ENCODE results near the gene PPM1M. TPM values are rescaled to one million over a fixed set of nuclear protein-coding genes. Genes with fewer than 3 reads are reported as not detected.

PPM1M gene
- total and polyA plus RNA-seq, 2 donors (not counting 1 experiment from before 2014, with no cell fraction given) = 19.7 to 37.8 TPM

DNA sequence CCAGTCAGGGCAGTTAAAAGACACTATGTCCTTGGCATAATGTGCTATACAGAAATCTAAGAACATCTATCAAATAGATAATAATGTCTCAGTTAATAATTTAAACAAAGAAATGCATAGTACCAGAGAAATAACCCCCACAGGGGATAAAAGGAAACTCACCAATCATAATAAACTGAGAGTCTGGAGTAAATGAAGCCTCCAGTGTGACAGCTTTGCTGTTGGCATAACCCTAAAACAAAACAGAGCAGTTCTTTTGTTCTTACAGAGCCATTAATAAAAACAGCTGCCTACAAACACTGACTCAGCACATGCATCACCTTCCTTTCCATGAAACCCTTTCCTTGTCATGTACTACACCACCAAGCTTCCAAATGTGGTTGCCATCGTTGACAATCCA is 13.5 kb downstream of the PPM1M start:
- peak in 1 of 2 donors; percentile 58 for DNase-seq (ENCODE audit: low read depth in 2 of 2)
- H4K20me1 ChIP-seq (ENCODE audit: control insufficient read depth, extremely low read depth, insufficient read depth, low read length) = peaks cover 2% of the 10 kb centered on the region
- no peak overlapping the region for H2AFZ ChIP-seq (ENCODE audit: low read length)
- peaks cover 30% of the 10 kb centered on the region for H3K36me3 ChIP-seq (ENCODE audit: control insufficient read depth, insufficient read depth, low read length)
- no peaks in the 10 kb centered on the region for H3K27me3 ChIP-seq (ENCODE audit: control insufficient read depth, insufficient read depth, low read length)
- no peak overlapping the region for H3K4me2 ChIP-seq (ENCODE audit: extremely low read depth, insufficient read depth, low read length)
- H3K79me2 ChIP-seq (ENCODE audit: control insufficient read depth, insufficient read depth, low read length) = peaks cover 11% of the 10 kb centered on the region
- no peaks in the 10 kb centered on the region for H3K9me3 ChIP-seq (ENCODE audit: control insufficient read depth, insufficient read depth, low read depth, low read length)
- no peak overlapping the region for H3K4me3 ChIP-seq (replicated peaks in 1 of 4; ENCODE audit: control extremely low read depth in 1 of 4, insufficient read depth in 1 of 4, low read depth in 3 of 4, low read length in 4 of 4)
- TF ChIP-seq, protein P1, sequence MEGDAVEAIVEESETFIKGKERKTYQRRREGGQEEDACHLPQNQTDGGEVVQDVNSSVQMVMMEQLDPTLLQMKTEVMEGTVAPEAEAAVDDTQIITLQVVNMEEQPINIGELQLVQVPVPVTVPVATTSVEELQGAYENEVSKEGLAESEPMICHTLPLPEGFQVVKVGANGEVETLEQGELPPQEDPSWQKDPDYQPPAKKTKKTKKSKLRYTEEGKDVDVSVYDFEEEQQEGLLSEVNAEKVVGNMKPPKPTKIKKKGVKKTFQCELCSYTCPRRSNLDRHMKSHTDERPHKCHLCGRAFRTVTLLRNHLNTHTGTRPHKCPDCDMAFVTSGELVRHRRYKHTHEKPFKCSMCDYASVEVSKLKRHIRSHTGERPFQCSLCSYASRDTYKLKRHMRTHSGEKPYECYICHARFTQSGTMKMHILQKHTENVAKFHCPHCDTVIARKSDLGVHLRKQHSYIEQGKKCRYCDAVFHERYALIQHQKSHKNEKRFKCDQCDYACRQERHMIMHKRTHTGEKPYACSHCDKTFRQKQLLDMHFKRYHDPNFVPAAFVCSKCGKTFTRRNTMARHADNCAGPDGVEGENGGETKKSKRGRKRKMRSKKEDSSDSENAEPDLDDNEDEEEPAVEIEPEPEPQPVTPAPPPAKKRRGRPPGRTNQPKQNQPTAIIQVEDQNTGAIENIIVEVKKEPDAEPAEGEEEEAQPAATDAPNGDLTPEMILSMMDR (conservative IDR thresholded peaks at IDR 0.05 in 1 of 2, IDR thresholded peaks at IDR 0.05 in 1 of 2; ENCODE audit: low read depth in 1 of 2, low read length in 2 of 2) = no peak
- no peak for TF ChIP-seq EZH2 (IDR thresholded peaks at IDR 0.05; ENCODE audit: low read length, missing control alignments)
- H3K4me1 ChIP-seq (ENCODE audit: control insufficient read depth, extremely low read depth, insufficient read depth, low read length) = no peaks in the 10 kb centered on the region
- H3K9ac ChIP-seq (ENCODE audit: insufficient read depth, low read length) = no peak overlapping the region
- no peak overlapping the region for H3K27ac ChIP-seq (ENCODE audit: insufficient read depth, low read length)

DNA sequence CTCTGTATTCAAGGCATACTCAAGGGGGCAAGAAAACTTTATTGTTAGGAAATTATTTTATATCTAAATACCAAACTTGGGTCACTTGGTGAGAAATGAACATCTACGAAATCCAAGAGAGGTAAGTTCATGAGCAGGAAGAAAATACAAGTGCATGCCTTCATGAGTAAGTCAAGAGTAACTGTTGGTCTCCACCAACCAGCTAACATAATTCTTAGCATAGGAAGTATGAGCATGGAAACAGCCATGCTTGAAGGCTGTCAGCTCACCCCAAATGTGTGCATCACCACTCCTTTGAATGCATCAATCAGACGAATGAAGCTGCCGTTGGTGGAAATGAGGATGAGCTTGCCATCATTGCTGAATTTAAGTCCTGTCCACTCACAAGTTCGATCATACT is 13.9 kb downstream of the PPM1M start:
- no peak for TF ChIP-seq EZH2 (IDR thresholded peaks at IDR 0.05; ENCODE audit: low read length, missing control alignments)
- TF ChIP-seq, protein P1 (conservative IDR thresholded peaks at IDR 0.05 in 1 of 2, IDR thresholded peaks at IDR 0.05 in 1 of 2; ENCODE audit: low read depth in 1 of 2, low read length in 2 of 2) = no peak
- Histone ChIP-seq H2AFZ (ENCODE audit: low read length) (no peak overlapping the region), H3K36me3 (ENCODE audit: control insufficient read depth, insufficient read depth, low read length) (peaks cover 30% of the 10 kb centered on the region), H3K9ac (ENCODE audit: insufficient read depth, low read length) (no peak overlapping the region), H3K4me3 (replicated peaks in 1 of 4; ENCODE audit: control extremely low read depth in 1 of 4, insufficient read depth in 1 of 4, low read depth in 3 of 4, low read length in 4 of 4) (no peak overlapping the region), H3K27me3 (ENCODE audit: control insufficient read depth, insufficient read depth, low read length) (no peaks in the 10 kb centered on the region), H4K20me1 (ENCODE audit: control insufficient read depth, extremely low read depth, insufficient read depth, low read length) (peaks cover 2% of the 10 kb centered on the region), H3K79me2 (ENCODE audit: control insufficient read depth, insufficient read depth, low read length) (peaks cover 13% of the 10 kb centered on the region), H3K9me3 (ENCODE audit: control insufficient read depth, insufficient read depth, low read depth, low read length) (no peaks in the 10 kb centered on the region), H3K4me1 (ENCODE audit: control insufficient read depth, extremely low read depth, insufficient read depth, low read length) (no peaks in the 10 kb centered on the region), H3K4me2 (ENCODE audit: extremely low read depth, insufficient read depth, low read length) (no peak overlapping the region), H3K27ac (ENCODE audit: insufficient read depth, low read length) (no peak overlapping the region)
- no peak for DNase-seq (ENCODE audit: low read depth in 2 of 2)

- Histone ChIP-seq H3K36me3 (ENCODE audit: control insufficient read depth, insufficient read depth, low read length) (peaks cover 23% of the 10 kb centered on the region), H3K9ac (ENCODE audit: insufficient read depth, low read length) (no peak overlapping the region), H3K9me3 (ENCODE audit: control insufficient read depth, insufficient read depth, low read depth, low read length) (no peaks in the 10 kb centered on the region), H3K4me3 (replicated peaks in 1 of 4; ENCODE audit: control extremely low read depth in 1 of 4, insufficient read depth in 1 of 4, low read depth in 3 of 4, low read length in 4 of 4) (no peak overlapping the region), H4K20me1 (ENCODE audit: control insufficient read depth, extremely low read depth, insufficient read depth, low read length) (peaks cover 2% of the 10 kb centered on the region), H3K79me2 (ENCODE audit: control insufficient read depth, insufficient read depth, low read length) (peaks cover 19% of the 10 kb centered on the region), H3K4me2 (ENCODE audit: extremely low read depth, insufficient read depth, low read length) (no peak overlapping the region), H3K4me1 (ENCODE audit: control insufficient read depth, extremely low read depth, insufficient read depth, low read length) (no peaks in the 10 kb centered on the region), H3K27me3 (ENCODE audit: control insufficient read depth, insufficient read depth, low read length) (no peaks in the 10 kb centered on the region), H3K27ac (ENCODE audit: insufficient read depth, low read length) (no peak overlapping the region), H2AFZ (ENCODE audit: low read length) (no peak overlapping the region)
- no peak for DNase-seq (ENCODE audit: low read depth in 2 of 2)
- TF ChIP-seq EZH2 (IDR thresholded peaks at IDR 0.05; ENCODE audit: low read length, missing control alignments) = no peak
- TF ChIP-seq, protein P1 (conservative IDR thresholded peaks at IDR 0.05 in 1 of 2, IDR thresholded peaks at IDR 0.05 in 1 of 2; ENCODE audit: low read depth in 1 of 2, low read length in 2 of 2) = no peak
Measured at GRCh38 chr3:52262447-52262846, 16.9 kb downstream of the PPM1M start.
